ENCODE results near the gene FAM25G. TPM values are rescaled to one million over a fixed set of nuclear protein-coding genes. Genes with fewer than 3 reads are reported as not detected.
"Not testable (repeated sequence)": the region's sequence is repeated elsewhere in the genome, so short reads cannot be mapped to it uniquely, and the experiment has no call there.

FAM25G gene
- total and polyA plus RNA-seq, 2 donors = 1.2 to 4.2 TPM

GRCh38 chr10:47482367-47482766, 9.1 kb downstream of the FAM25G start:
- H3K27ac ChIP-seq (ENCODE audit: low read depth in 1 of 2, low read length in 1 of 2); H3K4me3 ChIP-seq (ENCODE audit: low read length in 2 of 2); H3K36me3 ChIP-seq (ENCODE audit: control insufficient read depth in 2 of 2, insufficient read depth in 2 of 2, low read length in 1 of 2); DNase-seq (ENCODE audit: low read depth in 6 of 9, low spot score in 9 of 9); H3K9me3 ChIP-seq (ENCODE audit: control insufficient read depth in 2 of 2, insufficient read depth in 1 of 2, low read length in 1 of 2); H3K4me1 ChIP-seq (ENCODE audit: control insufficient read depth in 2 of 2, insufficient read depth in 2 of 2, low read length in 2 of 2); H3K27me3 ChIP-seq (ENCODE audit: control insufficient read depth in 2 of 2, insufficient read depth in 1 of 2, low read length in 1 of 2): not testable (repeated sequence)
- WGBS = no CpG with 5 or more reads among the region's 1 CpG

GRCh38 chr10:47481768-47482181, 9.7 kb downstream of the FAM25G start:
- H3K9me3 ChIP-seq (ENCODE audit: control insufficient read depth in 2 of 2, insufficient read depth in 1 of 2, low read length in 1 of 2); H3K27me3 ChIP-seq (ENCODE audit: control insufficient read depth in 2 of 2, insufficient read depth in 1 of 2, low read length in 1 of 2); H3K4me1 ChIP-seq (ENCODE audit: control insufficient read depth in 2 of 2, insufficient read depth in 2 of 2, low read length in 2 of 2); H3K4me3 ChIP-seq (ENCODE audit: low read length in 2 of 2); H3K36me3 ChIP-seq (ENCODE audit: control insufficient read depth in 2 of 2, insufficient read depth in 2 of 2, low read length in 1 of 2); H3K27ac ChIP-seq (ENCODE audit: low read depth in 1 of 2, low read length in 1 of 2); DNase-seq (ENCODE audit: low read depth in 6 of 9, low spot score in 9 of 9): not testable (repeated sequence)
- WGBS = 92% methylated on average over 5 of the region's 6 CpGs

- not testable (repeated sequence) for H3K27ac ChIP-seq (ENCODE audit: low read depth in 1 of 2, low read length in 1 of 2); H3K4me3 ChIP-seq (ENCODE audit: low read length in 2 of 2); DNase-seq (ENCODE audit: low read depth in 6 of 9, low spot score in 9 of 9); H3K9me3 ChIP-seq (ENCODE audit: control insufficient read depth in 2 of 2, insufficient read depth in 1 of 2, low read length in 1 of 2); H3K27me3 ChIP-seq (ENCODE audit: control insufficient read depth in 2 of 2, insufficient read depth in 1 of 2, low read length in 1 of 2); H3K36me3 ChIP-seq (ENCODE audit: control insufficient read depth in 2 of 2, insufficient read depth in 2 of 2, low read length in 1 of 2); H3K4me1 ChIP-seq (ENCODE audit: control insufficient read depth in 2 of 2, insufficient read depth in 2 of 2, low read length in 2 of 2)
- WGBS = 91% methylated on average over 8 of the region's 10 CpGs
Measured at GRCh38 chr10:47481182-47481766, 10.2 kb downstream of the FAM25G start.

GRCh38 chr10:47480133-47480532, 11.4 kb downstream of the FAM25G start:
- not testable (repeated sequence) for H3K9me3 ChIP-seq (ENCODE audit: control insufficient read depth in 2 of 2, insufficient read depth in 1 of 2, low read length in 1 of 2)
- no CpG with 5 or more reads among the region's 3 CpGs for WGBS

GRCh38 chr10:47478114-47478513, 13.4 kb downstream of the FAM25G start:
- WGBS = 93% methylated on average over 3 of the region's 5 CpGs

More at GRCh38 chr10:47480133-47480532, 11.4 kb downstream of the FAM25G start:
- not testable (repeated sequence) for H3K27me3 ChIP-seq (ENCODE audit: control insufficient read depth in 2 of 2, insufficient read depth in 1 of 2, low read length in 1 of 2); H3K36me3 ChIP-seq (ENCODE audit: control insufficient read depth in 2 of 2, insufficient read depth in 2 of 2, low read length in 1 of 2); H3K4me3 ChIP-seq (ENCODE audit: low read length in 2 of 2); H3K4me1 ChIP-seq (ENCODE audit: control insufficient read depth in 2 of 2, insufficient read depth in 2 of 2, low read length in 2 of 2); DNase-seq (ENCODE audit: low read depth in 6 of 9, low spot score in 9 of 9); H3K27ac ChIP-seq (ENCODE audit: low read depth in 1 of 2, low read length in 1 of 2)

GRCh38 chr10:47477078-47477477, 14.4 kb downstream of the FAM25G start:
- H3K4me3 ChIP-seq (ENCODE audit: low read length in 2 of 2); H3K4me1 ChIP-seq (ENCODE audit: control insufficient read depth in 2 of 2, insufficient read depth in 2 of 2, low read length in 2 of 2); H3K9me3 ChIP-seq (ENCODE audit: control insufficient read depth in 2 of 2, insufficient read depth in 1 of 2, low read length in 1 of 2); H3K36me3 ChIP-seq (ENCODE audit: control insufficient read depth in 2 of 2, insufficient read depth in 2 of 2, low read length in 1 of 2); H3K27ac ChIP-seq (ENCODE audit: low read depth in 1 of 2, low read length in 1 of 2); H3K27me3 ChIP-seq (ENCODE audit: control insufficient read depth in 2 of 2, insufficient read depth in 1 of 2, low read length in 1 of 2); DNase-seq (ENCODE audit: low read depth in 6 of 9, low spot score in 9 of 9): not testable (repeated sequence)
- WGBS = 97% methylated on average over 9 of the region's 11 CpGs

More at GRCh38 chr10:47478114-47478513, 13.4 kb downstream of the FAM25G start:
- H3K27ac ChIP-seq (ENCODE audit: low read depth in 1 of 2, low read length in 1 of 2); DNase-seq (ENCODE audit: low read depth in 6 of 9, low spot score in 9 of 9); H3K4me1 ChIP-seq (ENCODE audit: control insufficient read depth in 2 of 2, insufficient read depth in 2 of 2, low read length in 2 of 2); H3K4me3 ChIP-seq (ENCODE audit: low read length in 2 of 2); H3K36me3 ChIP-seq (ENCODE audit: control insufficient read depth in 2 of 2, insufficient read depth in 2 of 2, low read length in 1 of 2); H3K27me3 ChIP-seq (ENCODE audit: control insufficient read depth in 2 of 2, insufficient read depth in 1 of 2, low read length in 1 of 2); H3K9me3 ChIP-seq (ENCODE audit: control insufficient read depth in 2 of 2, insufficient read depth in 1 of 2, low read length in 1 of 2): not testable (repeated sequence)

- H3K4me3 ChIP-seq (ENCODE audit: low read length in 2 of 2); DNase-seq (ENCODE audit: low read depth in 6 of 9, low spot score in 9 of 9); H3K36me3 ChIP-seq (ENCODE audit: control insufficient read depth in 2 of 2, insufficient read depth in 2 of 2, low read length in 1 of 2); H3K9me3 ChIP-seq (ENCODE audit: control insufficient read depth in 2 of 2, insufficient read depth in 1 of 2, low read length in 1 of 2); H3K27me3 ChIP-seq (ENCODE audit: control insufficient read depth in 2 of 2, insufficient read depth in 1 of 2, low read length in 1 of 2); H3K27ac ChIP-seq (ENCODE audit: low read depth in 1 of 2, low read length in 1 of 2); H3K4me1 ChIP-seq (ENCODE audit: control insufficient read depth in 2 of 2, insufficient read depth in 2 of 2, low read length in 2 of 2): not testable (repeated sequence)
- 95% methylated on average over 5 of the region's 5 CpGs for WGBS
Measured at GRCh38 chr10:47475101-47475500, 16.4 kb downstream of the FAM25G start.

GRCh38 chr10:47473516-47473915, 18.0 kb downstream of the FAM25G start:
- not testable (repeated sequence) for DNase-seq (ENCODE audit: low read depth in 6 of 9, low spot score in 9 of 9); H3K27ac ChIP-seq (ENCODE audit: low read depth in 1 of 2, low read length in 1 of 2); H3K4me3 ChIP-seq (ENCODE audit: low read length in 2 of 2); H3K27me3 ChIP-seq (ENCODE audit: control insufficient read depth in 2 of 2, insufficient read depth in 1 of 2, low read length in 1 of 2); H3K4me1 ChIP-seq (ENCODE audit: control insufficient read depth in 2 of 2, insufficient read depth in 2 of 2, low read length in 2 of 2); H3K36me3 ChIP-seq (ENCODE audit: control insufficient read depth in 2 of 2, insufficient read depth in 2 of 2, low read length in 1 of 2); H3K9me3 ChIP-seq (ENCODE audit: control insufficient read depth in 2 of 2, insufficient read depth in 1 of 2, low read length in 1 of 2)
- no CpG with 5 or more reads among the region's 7 CpGs for WGBS

- not testable (repeated sequence) for H3K9me3 ChIP-seq (ENCODE audit: control insufficient read depth in 2 of 2, insufficient read depth in 1 of 2, low read length in 1 of 2); H3K27me3 ChIP-seq (ENCODE audit: control insufficient read depth in 2 of 2, insufficient read depth in 1 of 2, low read length in 1 of 2); H3K4me3 ChIP-seq (ENCODE audit: low read length in 2 of 2); DNase-seq (ENCODE audit: low read depth in 6 of 9, low spot score in 9 of 9); H3K36me3 ChIP-seq (ENCODE audit: control insufficient read depth in 2 of 2, insufficient read depth in 2 of 2, low read length in 1 of 2); H3K4me1 ChIP-seq (ENCODE audit: control insufficient read depth in 2 of 2, insufficient read depth in 2 of 2, low read length in 2 of 2); H3K27ac ChIP-seq (ENCODE audit: low read depth in 1 of 2, low read length in 1 of 2)
- 100% methylated on average over 1 of the region's 3 CpGs for WGBS
Measured at GRCh38 chr10:47472647-47473046, 18.9 kb downstream of the FAM25G start.

- H3K4me3 ChIP-seq (ENCODE audit: low read length in 2 of 2); H3K4me1 ChIP-seq (ENCODE audit: control insufficient read depth in 2 of 2, insufficient read depth in 2 of 2, low read length in 2 of 2); H3K27ac ChIP-seq (ENCODE audit: low read depth in 1 of 2, low read length in 1 of 2); H3K9me3 ChIP-seq (ENCODE audit: control insufficient read depth in 2 of 2, insufficient read depth in 1 of 2, low read length in 1 of 2); DNase-seq (ENCODE audit: low read depth in 6 of 9, low spot score in 9 of 9); H3K36me3 ChIP-seq (ENCODE audit: control insufficient read depth in 2 of 2, insufficient read depth in 2 of 2, low read length in 1 of 2); H3K27me3 ChIP-seq (ENCODE audit: control insufficient read depth in 2 of 2, insufficient read depth in 1 of 2, low read length in 1 of 2): not testable (repeated sequence)
- WGBS = no CpG with 5 or more reads among the region's 5 CpGs
Measured at GRCh38 chr10:47472072-47472471, 19.4 kb downstream of the FAM25G start.

Data from thymus (tissue), 11 donors.